B cell (primary cell): Measurements from ENCODE around the gene NDUFAB1. TPM values are rescaled to one million over a fixed set of nuclear protein-coding genes. Genes with fewer than 3 reads are reported as not detected.

Source experiments
- ATAC-seq: fragments of 200-7000 bp; cut with Tn5 transposase; one replicate; pipeline ENCODE4 v1.10.0; 2021; ENCODE audit warnings: low read depth, mild to moderate bottlenecking, moderate number of reproducible peaks, moderate library complexity
- CTCF ChIA-PET: fragments of 350-600 bp; sonication (Branson Sonifier 250); formaldehyde crosslinking; loops from one replicate; lab custom pipeline; 2021; ENCODE audit warnings: antibody characterized with exemption, inconsistent platforms; lab: Charles Lee
- POLR2A ChIA-PET: fragments of 350-600 bp; sonication (Branson Sonifier 250); formaldehyde crosslinking; loops from one replicate; lab custom pipeline; 2021; ENCODE audit warnings: antibody characterized with exemption; lab: Charles Lee
- DNase-seq: peaks from one replicate; pipeline ENCODE4 v3.0.0; 2013
- H2AFZ ChIP-seq: 2 replicates; pipeline ENCODE4 v1.6.1; 2012; ENCODE audit warnings: mild to moderate bottlenecking, low read depth, low read length; ENCODE audit not compliant: insufficient read depth, poor library complexity, severe bottlenecking
- H3K27ac ChIP-seq, 2 donors: 1 replicate in 1 of 2; 2 replicates in 1 of 2; pipeline ENCODE4 v1.5.1; 2012 to 2013; ENCODE audit warnings: low read length in 2 of 2, mild to moderate bottlenecking in 2 of 2, moderate library complexity in 1 of 2
- H3K27me3 ChIP-seq, 4 experiments: fragments of 200-600 bp in 1 of 4; sonication (generic) in 1 of 4; replicated peaks in 1 of 4; 1 replicate in 2 of 4; 2 replicates in 2 of 4; pipeline versions ENCODE4 v1.6.1 to v1.7.0; 2013 to 2016; ENCODE audit warnings: low read length in 3 of 4, mild to moderate bottlenecking in 2 of 4, mixed read lengths in 1 of 4, moderate library complexity in 1 of 4; ENCODE audit not compliant: insufficient read depth in 4 of 4, control insufficient read depth in 3 of 4; ENCODE audit errors: control extremely low read depth in 1 of 4
- H3K36me3 ChIP-seq, 2 experiments: replicated peaks in 1 of 2; 1 replicate in 1 of 2; 2 replicates in 1 of 2; pipeline versions ENCODE4 v1.6.1 to v1.7.1; 2013; ENCODE audit warnings: low read length in 1 of 2; ENCODE audit not compliant: insufficient read depth in 2 of 2, control insufficient read depth in 1 of 2; ENCODE audit errors: control extremely low read depth in 1 of 2, extremely low read depth in 1 of 2
- H3K4me1 ChIP-seq, 2 donors: fragments of 200-600 bp in 1 of 2; sonication (generic) in 1 of 2; 1 replicate in 1 of 2; 2 replicates in 1 of 2; pipeline versions ENCODE4 v1.5.1 to v1.6.1; 2013 to 2017; ENCODE audit warnings: low read length in 2 of 2; ENCODE audit not compliant: control insufficient read depth in 2 of 2, insufficient read depth in 2 of 2
- H3K4me2 ChIP-seq: replicated peaks from 2 replicates; pipeline ENCODE3; 2012; ENCODE audit warnings: mild to moderate bottlenecking, low read depth, low read length; ENCODE audit not compliant: poor library complexity, severe bottlenecking
- H3K4me3 ChIP-seq, 5 experiments: fragments of 200-600 bp in 1 of 5; sonication (generic) in 1 of 5; 1 replicate in 3 of 5; 2 replicates in 2 of 5; pipeline versions ENCODE4 v1.5.1 to v1.7.0; 2011 to 2016; ENCODE audit warnings: low read length in 4 of 5, mild to moderate bottlenecking in 4 of 5, low read depth in 2 of 5, control low read depth in 1 of 5, moderate library complexity in 1 of 5; ENCODE audit not compliant: insufficient read depth in 1 of 5; ENCODE audit errors: control extremely low read depth in 1 of 5, extremely low read depth in 1 of 5
- H3K79me2 ChIP-seq: fragments of 200-600 bp; sonication (generic); one replicate; pipeline ENCODE4 v1.6.0; 2016; ENCODE audit warnings: low read length; ENCODE audit not compliant: control insufficient read depth, insufficient read depth
- H3K9ac ChIP-seq: fragments of 200-600 bp; sonication (generic); 2 replicates; pipeline ENCODE4 v1.6.1; 2017; ENCODE audit warnings: mild to moderate bottlenecking, low read length, moderate library complexity
- H3K9me3 ChIP-seq, 3 donors: one replicate each; pipeline versions ENCODE4 v1.6.1 to v1.7.1; 2013; ENCODE audit warnings: low read length in 2 of 3; ENCODE audit not compliant: control insufficient read depth in 2 of 3, insufficient read depth in 1 of 3; ENCODE audit errors: control extremely low read depth in 1 of 3
- H4K20me1 ChIP-seq: 2 replicates; pipeline ENCODE4 v1.6.0; 2012; ENCODE audit warnings: mild to moderate bottlenecking, low read length; ENCODE audit not compliant: insufficient read depth, control insufficient read depth, poor library complexity, severe bottlenecking
- H3K27ac Mint-ChIP-seq: one replicate; pipeline ENCODE4 v1.8.0; 2021; ENCODE audit warnings: mixed read lengths
- H3K27me3 Mint-ChIP-seq: one replicate; pipeline ENCODE4 v1.8.0; 2021; ENCODE audit warnings: mixed read lengths
- H3K4me1 Mint-ChIP-seq: one replicate; pipeline ENCODE4 v1.8.0; 2021; ENCODE audit warnings: mixed read lengths
- H3K4me3 Mint-ChIP-seq: one replicate; pipeline ENCODE4 v1.8.0; 2021; ENCODE audit warnings: mixed read lengths
- H3K9me3 Mint-ChIP-seq: one replicate; pipeline ENCODE4 v1.8.0; 2022; ENCODE audit warnings: mixed read lengths; ENCODE audit not compliant: insufficient read depth
- CTCF ChIP-seq: fragments of 200-600 bp; IDR thresholded peaks from one replicate; pipeline ENCODE4 v1.8.0; 2022; ENCODE audit warnings: antibody characterized with exemption, mild to moderate bottlenecking
- EZH2 ChIP-seq: IDR thresholded peaks from 2 replicates; pipeline ENCODE4 v1.6.1; 2012; ENCODE audit warnings: borderline replicate concordance, low read depth, mild to moderate bottlenecking, moderate library complexity, low read length; ENCODE audit not compliant: insufficient read depth, poor library complexity, severe bottlenecking
- WGBS: methylation state at CpG from one replicate; pipeline ENCODE4 v1.1.5; 2013; ENCODE audit warnings: missing lambda C conversion rate; ENCODE audit not compliant: insufficient coverage; 5-methylcytosine and 5-hydroxymethylcytosine counted together
- intact Hi-C: fragments of 100-400 bp; cut with micrococcal nuclease; formaldehyde crosslinking; loops from one replicate; pipeline ENCODE4 v1.10.0; 2022
- polyA plus RNA-seq: library from polyadenylated mRNA; depleted of rRNA; stranded (reverse); fragments of >200 nt; gene quantifications from 2 replicates; pipeline ENCODE4 v1.2.3, GENCODE V29; 2012
- total RNA-seq, 2 donors: library from RNA; stranded (reverse); fragments of 120-200 nt in 1 of 2; gene quantifications; 1 replicate in 1 of 2; 2 replicates in 1 of 2; pipeline versions ENCODE4 v1.2.3 to v1.2.4, GENCODE V29; 2013 to 2022

The NDUFAB1 gene
- total and polyA plus RNA-seq, 2 donors (not counting 1 experiment from before 2014, with no cell fraction given) = 33.6 to 39.3 TPM

- ChIA-PET CTCF (no interaction called here), POLR2A (interaction anchor here (0.6 kb wide), 1 partner anchor 41 kb away, joined by 11 read pairs; no protein-coding TSS in a partner anchor)
- no peak for TF ChIP-seq EZH2
- TF ChIP-seq CTCF = no peak
- Histone ChIP-seq H3K27me3 (no peaks in the 10 kb centered on the region), H2AFZ (no peak overlapping the region), H3K9me3 (no peaks in the 10 kb centered on the region), H3K79me2 (no peaks in the 10 kb centered on the region), H3K9ac (no peak overlapping the region), H3K4me1 (no peaks in the 10 kb centered on the region), H3K4me2 (no peak overlapping the region), H3K4me3 (no peak overlapping the region), H4K20me1 (no peaks in the 10 kb centered on the region), H3K27ac (no peak overlapping the region), H3K36me3 (peaks cover 3 to 46% of the 10 kb centered on the region in 2 experiments)
- intact Hi-C loops = no loop called here
- Mint-ChIP-seq H3K9me3 (no peaks in the 10 kb centered on the region), H3K4me1 (no peaks in the 10 kb centered on the region), H3K27ac (no peak overlapping the region), H3K27me3 (no peaks in the 10 kb centered on the region), H3K4me3 (no peak overlapping the region)
- DNase-seq (no peak), ATAC-seq (no peak)
- 100% methylated on average over 1 of the region's 2 CpGs for WGBS
Observed at GRCh38 chr16:23577493-23577892, 18.6 kb downstream of the NDUFAB1 start.

- peaks cover 7% of the 10 kb centered on the region in 2 donors for H3K4me1 ChIP-seq
- no peaks in the 10 kb centered on the region for H3K27me3 ChIP-seq
- H3K27ac Mint-ChIP-seq = no peak overlapping the region
- no peaks in the 10 kb centered on the region for H3K9me3 Mint-ChIP-seq
- H4K20me1 ChIP-seq = no peaks in the 10 kb centered on the region
- TF ChIP-seq CTCF = no peak
- TF ChIP-seq EZH2 = no peak
- POLR2A ChIA-PET = no interaction called here
- no peaks in the 10 kb centered on the region for H3K9me3 ChIP-seq
- CTCF ChIA-PET = interaction anchor here (0.9 kb wide), 1 partner anchor 141 kb away, joined by 4 read pairs; no protein-coding TSS in a partner anchor
- H3K27me3 Mint-ChIP-seq = no peaks in the 10 kb centered on the region
- 100% methylated on average over 1 of the region's 3 CpGs for WGBS
- no peak overlapping the region for H3K4me3 Mint-ChIP-seq
- H3K4me3 ChIP-seq = no peak overlapping the region
- no peak for ATAC-seq
- H3K4me2 ChIP-seq = no peak overlapping the region
- intact Hi-C loops = no loop called here
- no peak overlapping the region for H2AFZ ChIP-seq
- no peaks in the 10 kb centered on the region for H3K79me2 ChIP-seq
- H3K4me1 Mint-ChIP-seq = peaks cover 11% of the 10 kb centered on the region
- no peak for DNase-seq
- no peak overlapping the region for H3K9ac ChIP-seq
- peaks cover 1 to 47% of the 10 kb centered on the region in 2 experiments for H3K36me3 ChIP-seq
- no peak overlapping the region for H3K27ac ChIP-seq
Observed at GRCh38 chr16:23575834-23576233, 20.3 kb downstream of the NDUFAB1 start.
